NCI-H2196 (cell line): ENCODE data around the gene GNAT1.

Experiments used
- DNase-seq: peaks from one replicate; lab custom pipeline; 2025; ENCODE audit not compliant: unreplicated experiment; lab: John Stamatoyannopoulos, UW

The GNAT1 gene

DNA sequence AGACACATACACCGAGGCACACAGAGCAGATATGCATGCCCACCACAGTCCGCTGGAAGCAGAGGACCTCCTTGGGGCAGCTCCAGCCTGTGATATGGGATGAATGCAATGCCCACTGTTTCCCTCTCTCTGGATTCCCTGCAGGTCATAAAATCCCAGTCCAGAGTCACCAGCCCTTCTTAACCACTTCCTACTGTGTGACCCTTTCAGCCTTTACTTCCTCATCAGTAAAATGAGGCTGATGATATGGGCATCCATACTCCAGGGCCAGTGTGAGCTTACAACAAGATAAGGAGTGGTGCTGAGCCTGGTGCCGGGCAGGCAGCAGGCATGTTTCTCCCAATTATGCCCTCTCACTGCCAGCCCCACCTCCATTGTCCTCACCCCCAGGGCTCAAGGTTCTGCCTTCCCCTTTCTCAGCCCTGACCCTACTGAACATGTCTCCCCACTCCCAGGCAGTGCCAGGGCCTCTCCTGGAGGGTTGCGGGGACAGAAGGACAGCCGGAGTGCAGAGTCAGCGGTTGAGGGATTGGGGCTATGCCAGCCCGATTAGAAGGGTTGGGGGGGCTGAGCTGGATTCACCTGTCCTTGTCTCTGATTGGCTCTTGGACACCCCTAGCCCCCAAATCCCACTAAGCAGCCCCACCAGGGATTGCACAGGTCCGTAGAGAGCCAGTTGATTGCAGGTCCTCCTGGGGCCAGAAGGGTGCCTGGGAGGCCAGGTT, at the start of gene GNAT1:
Gene GNAT1 (plus strand): TSS at position 675 of the 725 bp plus-strand sequence. CDS start 116 bp downstream, outside the sequence.
- no peak for DNase-seq

DNA sequence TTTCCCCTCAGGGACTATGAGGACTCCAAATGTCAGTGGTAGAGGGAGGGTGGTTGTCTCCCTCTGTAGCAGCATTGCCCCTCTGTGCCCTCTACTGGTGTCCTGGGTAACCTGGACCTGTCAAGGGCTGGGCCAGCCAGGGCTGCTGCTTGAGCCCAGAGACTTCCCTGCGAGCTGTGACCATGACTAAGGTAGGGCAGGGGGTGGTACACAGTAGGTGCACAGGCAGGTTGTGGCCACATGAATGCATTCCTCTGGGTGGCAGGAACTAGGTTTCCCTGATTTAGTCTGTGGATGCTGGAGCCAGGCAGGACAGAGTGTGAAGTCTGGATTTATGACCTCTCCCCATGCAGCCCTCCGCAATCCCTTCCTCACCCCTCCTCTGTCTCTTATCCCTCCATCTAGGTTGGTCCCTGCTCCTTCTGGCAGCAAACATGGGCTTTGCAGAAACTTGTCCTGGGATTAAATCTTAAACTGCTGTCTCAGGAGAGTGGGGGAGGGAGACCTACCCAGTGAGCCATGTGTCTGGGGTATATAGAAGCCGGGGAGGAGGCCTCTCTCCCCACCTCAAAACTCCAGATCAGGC, 45.0 kb upstream of the GNAT1 start:
- DNase-seq = no peak

- DNase-seq = no peak
These were observed 44.4 kb upstream of the GNAT1 start for GRCh38 chr3:50147016-50147415.

DNA sequence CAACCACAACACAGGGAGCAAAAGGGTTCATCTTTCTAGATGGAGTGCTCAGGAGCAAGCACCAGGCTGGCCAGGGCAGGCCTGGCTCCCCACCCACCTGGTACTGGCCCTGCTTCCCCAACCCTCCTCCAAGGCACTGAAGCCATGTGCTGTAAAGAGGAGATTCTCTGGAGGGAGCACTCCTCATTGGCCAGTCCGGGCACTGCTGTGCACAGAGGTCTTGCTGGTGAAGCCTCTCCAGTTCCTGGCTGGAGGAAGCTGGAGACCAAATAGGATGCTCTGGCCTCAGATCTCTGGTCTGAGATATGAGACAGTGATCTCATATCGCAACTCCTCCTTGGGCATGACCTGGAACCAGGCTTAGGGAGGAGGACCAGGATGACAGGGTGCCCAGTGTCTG, 44.0 kb upstream of the GNAT1 start:
- no peak for DNase-seq

GRCh38 chr3:50147861-50148260, 43.5 kb upstream of the GNAT1 start:
- no peak for DNase-seq

DNA sequence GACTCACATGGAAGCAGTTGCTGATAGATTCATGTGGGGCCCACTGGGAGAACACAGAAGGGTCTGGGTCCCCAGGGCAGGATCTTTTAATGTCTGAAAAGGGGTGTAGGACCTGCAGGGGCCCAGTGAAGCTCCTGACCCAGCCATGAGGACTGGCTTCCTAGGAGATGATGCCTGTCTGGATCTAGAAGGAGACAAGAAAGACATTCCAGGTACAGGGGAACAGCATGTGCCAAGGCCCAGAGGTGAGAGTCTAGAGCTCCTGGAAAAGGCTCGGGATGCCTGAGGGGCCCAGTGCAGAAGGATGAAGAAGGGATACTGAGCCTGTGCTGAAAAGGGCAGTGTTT, 41.0 kb upstream of the GNAT1 start:
- no peak for DNase-seq

- DNase-seq = no peak
These were observed 40.3 kb upstream of the GNAT1 start for GRCh38 chr3:50150863-50151686.

GRCh38 chr3:50151728-50152127, 39.7 kb upstream of the GNAT1 start:
- no peak for DNase-seq

DNA sequence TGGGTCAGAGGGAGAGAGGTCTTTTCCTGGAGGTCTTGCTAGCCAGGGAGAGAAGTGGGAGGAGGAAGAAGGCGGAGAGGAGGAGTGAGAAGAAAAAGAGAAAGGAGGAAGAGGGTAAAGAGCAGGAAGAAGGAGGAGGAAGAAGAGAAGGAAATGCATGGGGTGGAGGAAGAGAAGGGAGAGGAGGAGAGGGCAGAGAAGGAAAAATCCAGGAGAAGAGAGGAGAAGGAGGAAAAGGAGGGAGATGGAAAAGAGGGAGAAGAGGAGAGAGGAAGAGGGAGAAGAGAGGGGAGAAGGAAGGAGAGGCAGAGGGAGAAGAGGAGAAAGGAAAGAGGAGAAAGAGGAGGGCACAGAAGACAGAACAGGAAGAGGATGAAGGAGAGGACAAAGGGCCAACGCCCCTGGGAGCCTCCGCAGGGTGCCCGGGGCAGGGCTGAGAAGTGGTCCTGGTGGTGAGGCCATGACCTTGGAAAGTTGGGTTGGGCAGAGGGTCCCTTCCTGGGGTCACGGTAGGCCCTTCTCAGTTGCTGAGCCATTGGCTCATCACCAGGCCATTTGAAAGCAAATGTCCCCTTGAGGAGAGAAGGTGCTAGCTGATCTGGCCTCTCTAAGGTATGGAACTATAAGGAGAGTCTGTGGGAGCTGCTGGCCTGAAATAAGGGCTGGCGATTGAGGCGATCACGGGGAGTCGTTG, 37.5 kb upstream of the GNAT1 start:
- no peak for DNase-seq

DNA sequence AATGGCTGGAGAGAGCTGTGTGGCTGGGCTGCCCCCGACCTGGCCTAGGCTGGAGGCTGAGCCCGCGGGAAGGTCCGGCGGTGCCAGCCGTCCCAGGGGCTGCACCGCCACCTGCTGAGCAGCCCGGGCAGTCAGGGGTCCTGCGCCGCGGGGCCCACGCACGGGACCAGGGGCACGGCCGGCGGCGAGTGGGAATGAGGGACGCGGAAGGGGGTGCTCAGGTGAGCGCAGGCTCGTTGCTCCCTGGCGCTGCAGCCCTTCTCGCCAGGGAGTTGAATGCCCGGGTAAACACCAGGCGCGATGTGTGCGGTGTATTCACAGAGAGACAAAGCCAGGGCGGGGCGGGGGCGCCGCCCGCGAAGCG, 37.0 kb upstream of the GNAT1 start:
- no peak for DNase-seq

GRCh38 chr3:50154840-50155490, 36.4 kb upstream of the GNAT1 start, which contains the start of gene SEMA3F:
SEMA3F (plus strand) TSS chr3:50155324; CDS start chr3:50159623, 4,299 bp downstream.
- DNase-seq = peak; percentile 40

DNA sequence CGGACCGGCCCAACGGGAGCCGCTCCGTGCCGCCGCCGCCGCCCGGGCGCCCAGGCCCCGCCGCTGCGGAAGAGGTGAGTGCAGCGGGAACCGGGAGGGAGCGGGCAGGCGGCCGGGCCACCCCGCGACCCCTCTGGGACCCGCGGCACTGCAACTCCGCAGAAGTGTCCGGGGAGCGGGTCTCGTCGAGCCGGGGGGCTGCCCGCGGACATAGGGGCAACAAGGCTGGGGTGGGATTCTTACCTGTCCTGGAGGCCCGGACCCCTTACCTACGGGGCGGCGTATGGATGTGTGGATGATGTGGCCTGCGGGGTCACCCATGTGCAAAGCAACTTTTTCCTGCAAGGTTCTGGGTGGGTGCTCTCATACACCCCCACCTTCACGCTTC, 35.9 kb upstream of the GNAT1 start:
- no peak for DNase-seq

GRCh38 chr3:50155891-50156290, 35.5 kb upstream of the GNAT1 start:
- DNase-seq = no peak

- DNase-seq = no peak
These were observed 34.6 kb upstream of the GNAT1 start for GRCh38 chr3:50156549-50157493.

GRCh38 chr3:50157827-50158529, 33.4 kb upstream of the GNAT1 start:
- no peak for DNase-seq

DNA sequence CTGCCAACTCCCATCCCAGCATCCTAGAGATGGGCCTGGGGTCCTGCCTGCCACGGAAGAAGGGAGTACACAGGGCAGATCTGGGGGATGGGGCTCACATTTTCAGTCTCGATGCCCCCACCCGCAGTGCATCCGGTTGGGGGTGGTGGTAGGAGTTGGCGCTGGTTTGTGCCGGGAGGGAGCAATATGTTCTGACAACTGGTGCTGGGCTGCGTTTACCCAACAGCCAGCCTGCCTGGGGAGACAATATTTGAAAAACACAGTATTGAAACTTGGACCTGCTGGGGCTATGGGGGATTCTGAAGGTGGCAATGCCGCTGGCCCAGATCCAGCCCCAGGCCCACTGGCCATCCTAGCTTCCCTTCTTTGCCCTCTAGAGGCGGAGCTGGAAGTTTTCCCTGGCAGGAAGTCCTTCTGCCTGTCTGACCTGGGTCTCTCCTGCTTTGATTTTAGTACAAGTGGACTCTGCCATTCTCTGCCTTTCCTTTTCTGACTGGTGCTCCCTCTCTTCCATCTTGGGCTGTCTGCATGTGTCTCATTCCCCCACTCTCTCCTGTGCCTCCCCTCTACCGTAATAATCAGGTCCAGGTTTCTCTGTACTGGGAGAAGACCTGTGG, 32.8 kb upstream of the GNAT1 start:
- no peak for DNase-seq

DNA sequence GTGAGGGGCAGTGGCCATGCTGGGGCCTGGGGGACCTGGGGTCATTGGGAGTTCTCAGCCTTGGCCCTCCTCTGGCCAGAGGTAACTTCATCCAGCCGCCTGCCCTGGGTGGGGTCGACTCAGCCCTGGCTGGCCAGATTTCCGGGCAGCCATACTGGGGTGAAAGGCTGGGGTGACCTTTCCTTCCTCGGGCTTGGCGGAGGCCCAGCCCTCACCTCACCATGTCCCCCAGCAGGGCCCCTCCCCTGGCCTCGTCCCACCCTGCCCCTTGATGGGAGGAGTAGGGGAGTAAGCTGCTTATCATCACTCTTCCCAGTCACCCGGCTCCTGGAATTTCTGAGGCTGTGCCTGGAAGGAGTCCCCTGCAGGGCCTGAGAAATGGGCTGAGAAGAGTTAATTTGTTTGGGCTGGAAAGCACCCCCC, 30.8 kb upstream of the GNAT1 start:
- DNase-seq = no peak

DNA sequence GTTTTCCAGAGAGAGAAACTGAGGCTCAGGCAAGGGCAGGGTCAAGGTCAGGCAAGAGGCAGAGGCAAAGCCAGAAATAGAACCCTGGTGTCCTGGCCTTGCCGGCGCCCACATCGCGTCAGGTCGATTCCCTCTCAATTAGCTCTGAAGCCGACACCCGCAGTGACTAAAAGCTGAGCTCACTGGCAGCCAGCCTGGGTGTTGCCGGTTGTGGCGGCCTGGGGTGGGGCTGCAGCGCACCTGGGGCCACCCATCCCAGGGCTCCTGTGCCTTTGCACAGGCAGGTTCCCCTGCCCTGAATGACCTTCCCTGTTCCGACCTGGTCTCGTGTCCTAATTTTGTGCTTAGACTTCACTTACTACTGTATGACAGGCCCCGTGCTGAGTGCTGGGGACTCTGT, 30.1 kb upstream of the GNAT1 start:
- no peak for DNase-seq
